MV-4-11 (cell line): Measurements from ENCODE around the gene XPR1.
"Not testable (repeated sequence)": the region's sequence is repeated elsewhere in the genome, so short reads cannot be mapped to it uniquely, and the experiment has no call there.

Experiments
- DNase-seq: peaks from one replicate; lab custom pipeline; 2025; lab: John Stamatoyannopoulos, UW

The XPR1 gene

GRCh38 chr1:180722586-180722985 is 90.8 kb downstream of the XPR1 start:
- DNase-seq, result no peak

GRCh38 chr1:180724055-180724454 is 92.2 kb downstream of the XPR1 start:
- no peak for DNase-seq

GRCh38 chr1:180726024-180726423 is 94.2 kb downstream of the XPR1 start:
- not testable (repeated sequence) for DNase-seq

- DNase-seq, result not testable (repeated sequence)
Measured at GRCh38 chr1:180727751-180728150, 95.9 kb downstream of the XPR1 start.

GRCh38 chr1:180728472-180729106 is 96.8 kb downstream of the XPR1 start:
- DNase-seq, result no peak

GRCh38 chr1:180731131-180731530 is 99.3 kb downstream of the XPR1 start:
- no peak for DNase-seq

GRCh38 chr1:180732866-180733265 is 101.0 kb downstream of the XPR1 start:
- DNase-seq, result no peak

GRCh38 chr1:180734366-180734765 is 102.5 kb downstream of the XPR1 start:
- peak; percentile 61 for DNase-seq

GRCh38 chr1:180742663-180743062 is 110.8 kb downstream of the XPR1 start:
- DNase-seq, result no peak

GRCh38 chr1:180743868-180744267 is 112.0 kb downstream of the XPR1 start:
- no peak for DNase-seq

- DNase-seq, result no peak
Measured at GRCh38 chr1:180745098-180745497, 113.3 kb downstream of the XPR1 start.

GRCh38 chr1:180751921-180752320 is 120.1 kb downstream of the XPR1 start:
- no peak for DNase-seq

- no peak for DNase-seq
Measured at GRCh38 chr1:180754453-180754852, 122.6 kb downstream of the XPR1 start.

GRCh38 chr1:180757657-180758056 is 125.8 kb downstream of the XPR1 start:
- DNase-seq, result no peak

- DNase-seq, result no peak
Measured at GRCh38 chr1:180762796-180763195, 131.0 kb downstream of the XPR1 start.

GRCh38 chr1:180765151-180765550 is 133.3 kb downstream of the XPR1 start:
- no peak for DNase-seq

GRCh38 chr1:180769889-180770288 is 138.1 kb downstream of the XPR1 start:
- DNase-seq, result no peak

GRCh38 chr1:180773210-180773865 is 141.5 kb downstream of the XPR1 start:
- no peak for DNase-seq

GRCh38 chr1:180775801-180776200 is 144.0 kb downstream of the XPR1 start:
- DNase-seq, result no peak

- no peak for DNase-seq
Measured at GRCh38 chr1:180777072-180777689, 145.4 kb downstream of the XPR1 start.

GRCh38 chr1:180778782-180779398 is 147.1 kb downstream of the XPR1 start:
- no peak for DNase-seq

GRCh38 chr1:180779584-180779983 is 147.8 kb downstream of the XPR1 start:
- DNase-seq, result no peak

GRCh38 chr1:180781718-180782117 is 149.9 kb downstream of the XPR1 start:
- no peak for DNase-seq
